NCI-H1105 treated with DMSO at 0.1 percent for 48 hours (cell line): ENCODE data around the gene PATJ.
"Not testable (repeated sequence)": the region's sequence is repeated elsewhere in the genome, so short reads cannot be mapped to it uniquely, and the experiment has no call there.

Source experiments
- DNase-seq: peaks from one replicate; lab custom pipeline; 2025; lab: John Stamatoyannopoulos, UW

Gene PATJ, protein sequence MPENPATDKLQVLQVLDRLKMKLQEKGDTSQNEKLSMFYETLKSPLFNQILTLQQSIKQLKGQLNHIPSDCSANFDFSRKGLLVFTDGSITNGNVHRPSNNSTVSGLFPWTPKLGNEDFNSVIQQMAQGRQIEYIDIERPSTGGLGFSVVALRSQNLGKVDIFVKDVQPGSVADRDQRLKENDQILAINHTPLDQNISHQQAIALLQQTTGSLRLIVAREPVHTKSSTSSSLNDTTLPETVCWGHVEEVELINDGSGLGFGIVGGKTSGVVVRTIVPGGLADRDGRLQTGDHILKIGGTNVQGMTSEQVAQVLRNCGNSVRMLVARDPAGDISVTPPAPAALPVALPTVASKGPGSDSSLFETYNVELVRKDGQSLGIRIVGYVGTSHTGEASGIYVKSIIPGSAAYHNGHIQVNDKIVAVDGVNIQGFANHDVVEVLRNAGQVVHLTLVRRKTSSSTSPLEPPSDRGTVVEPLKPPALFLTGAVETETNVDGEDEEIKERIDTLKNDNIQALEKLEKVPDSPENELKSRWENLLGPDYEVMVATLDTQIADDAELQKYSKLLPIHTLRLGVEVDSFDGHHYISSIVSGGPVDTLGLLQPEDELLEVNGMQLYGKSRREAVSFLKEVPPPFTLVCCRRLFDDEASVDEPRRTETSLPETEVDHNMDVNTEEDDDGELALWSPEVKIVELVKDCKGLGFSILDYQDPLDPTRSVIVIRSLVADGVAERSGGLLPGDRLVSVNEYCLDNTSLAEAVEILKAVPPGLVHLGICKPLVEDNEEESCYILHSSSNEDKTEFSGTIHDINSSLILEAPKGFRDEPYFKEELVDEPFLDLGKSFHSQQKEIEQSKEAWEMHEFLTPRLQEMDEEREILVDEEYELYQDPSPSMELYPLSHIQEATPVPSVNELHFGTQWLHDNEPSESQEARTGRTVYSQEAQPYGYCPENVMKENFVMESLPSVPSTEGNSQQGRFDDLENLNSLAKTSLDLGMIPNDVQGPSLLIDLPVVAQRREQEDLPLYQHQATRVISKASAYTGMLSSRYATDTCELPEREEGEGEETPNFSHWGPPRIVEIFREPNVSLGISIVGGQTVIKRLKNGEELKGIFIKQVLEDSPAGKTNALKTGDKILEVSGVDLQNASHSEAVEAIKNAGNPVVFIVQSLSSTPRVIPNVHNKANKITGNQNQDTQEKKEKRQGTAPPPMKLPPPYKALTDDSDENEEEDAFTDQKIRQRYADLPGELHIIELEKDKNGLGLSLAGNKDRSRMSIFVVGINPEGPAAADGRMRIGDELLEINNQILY (N-terminal part only)

GRCh38 chr1:61741711-61742619 lies at the start of gene PATJ:
TSS of gene PATJ (plus strand) at chr1:61742480. CDS start at chr1:61762893, 20,413 bp downstream.
- DNase-seq: peak; percentile 83

DNA sequence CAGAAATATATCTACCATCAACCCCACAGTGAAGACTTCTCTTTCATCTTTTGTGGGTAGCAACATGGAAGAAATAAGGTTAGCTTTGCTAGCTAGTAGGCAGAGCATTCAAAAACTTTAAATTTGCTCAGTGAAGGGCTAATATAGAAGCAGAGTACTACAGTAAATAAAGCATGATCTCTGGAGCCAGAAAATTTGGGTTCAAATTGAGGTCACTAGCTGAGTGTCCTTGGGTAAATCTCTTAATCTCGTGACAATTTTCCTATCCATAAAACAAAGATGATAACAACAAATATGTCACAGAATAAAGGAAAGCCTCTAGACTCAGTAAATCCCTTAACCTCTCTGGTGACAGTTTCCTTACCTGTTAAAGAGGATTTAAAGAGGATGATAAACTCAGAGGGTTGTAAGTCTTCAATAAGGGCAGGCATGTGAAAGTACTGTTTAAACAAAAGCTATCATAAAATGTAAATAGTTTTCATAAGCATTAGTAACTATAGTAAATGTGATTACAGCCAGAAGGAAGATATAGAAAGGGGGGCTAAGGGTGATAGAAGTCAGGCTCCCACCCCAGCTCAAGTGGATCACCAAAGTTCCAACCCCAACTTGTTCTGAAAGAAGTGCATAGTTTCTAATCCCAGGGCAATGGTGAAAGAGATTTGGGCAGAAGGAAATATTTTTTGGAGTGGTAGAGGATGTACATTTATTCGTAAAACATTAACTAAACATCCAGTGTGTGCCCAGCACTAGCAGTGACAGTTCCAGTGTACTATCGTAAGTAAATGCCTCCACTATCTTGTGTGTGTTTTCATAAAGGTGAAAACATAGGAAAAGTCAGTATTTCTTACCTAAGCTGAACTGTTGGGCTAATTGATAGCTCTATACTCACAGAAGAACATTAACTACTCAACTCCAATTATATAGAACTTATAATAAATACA lies 42.1 kb upstream of the PATJ start:
- DNase-seq: no peak

DNA sequence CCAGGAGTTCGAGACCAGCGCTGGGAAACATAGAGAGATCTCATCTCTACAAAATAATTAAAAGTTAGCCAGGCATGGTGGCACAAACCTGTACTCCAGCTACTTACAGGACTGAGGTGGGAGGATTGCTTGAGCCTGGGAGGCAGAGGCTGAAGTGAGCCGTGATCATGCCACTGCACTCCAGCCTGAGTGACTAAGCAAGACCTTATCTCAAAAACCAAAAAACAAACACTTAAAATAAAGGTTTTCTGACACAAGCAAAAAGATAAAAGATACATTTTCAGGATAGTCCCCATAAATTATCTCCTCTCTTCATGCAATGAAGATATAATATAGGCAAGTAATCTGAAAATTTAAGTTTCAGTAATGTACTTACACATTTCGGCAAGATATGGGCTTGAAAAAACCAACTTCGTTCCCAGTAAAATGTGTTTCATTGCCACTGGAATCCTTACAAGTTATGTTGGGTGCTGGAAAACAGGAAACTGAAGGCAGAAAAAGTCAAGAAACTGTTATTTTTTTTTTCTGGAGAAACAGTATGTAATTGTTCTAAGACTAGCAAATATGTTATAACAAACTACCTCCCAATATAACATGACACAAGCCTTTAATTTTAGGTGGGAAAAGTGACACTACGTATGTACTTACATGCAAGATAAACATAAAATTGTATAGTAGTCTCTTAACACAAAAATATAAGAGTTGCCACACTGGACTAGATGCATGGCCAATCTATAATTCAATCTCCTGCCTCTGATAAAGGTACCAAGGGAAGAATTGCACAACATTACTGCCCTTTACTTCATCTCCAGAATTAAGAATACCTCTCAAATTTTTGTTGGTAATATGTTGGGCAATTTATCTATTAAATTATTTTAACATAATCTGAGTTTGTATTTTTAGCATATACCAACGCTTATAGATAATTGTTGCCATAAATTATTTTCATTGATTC lies 33.0 kb upstream of the PATJ start:
- DNase-seq: no peak

DNA sequence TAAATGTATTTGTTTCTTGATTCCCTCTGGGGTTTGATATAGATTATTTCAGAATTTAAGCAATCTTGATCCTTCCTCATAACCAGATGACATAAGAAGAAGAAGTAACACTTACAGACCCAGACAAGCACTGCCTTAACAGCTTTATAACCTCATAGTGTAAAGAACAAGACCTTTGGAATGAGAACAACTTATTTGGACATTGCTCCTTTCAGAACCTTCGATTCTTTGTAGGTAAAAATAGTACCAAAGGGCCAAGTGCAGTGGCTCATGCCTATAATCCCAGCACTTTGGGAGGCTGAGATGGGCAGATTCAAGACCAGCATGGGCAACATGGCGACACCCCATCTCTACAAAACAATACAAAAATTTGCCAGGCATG lies 32.4 kb upstream of the PATJ start:
- DNase-seq: no peak

- not testable (repeated sequence) for DNase-seq
Measured at GRCh38 chr1:61711257-61711656, 31.0 kb upstream of the PATJ start.

DNA sequence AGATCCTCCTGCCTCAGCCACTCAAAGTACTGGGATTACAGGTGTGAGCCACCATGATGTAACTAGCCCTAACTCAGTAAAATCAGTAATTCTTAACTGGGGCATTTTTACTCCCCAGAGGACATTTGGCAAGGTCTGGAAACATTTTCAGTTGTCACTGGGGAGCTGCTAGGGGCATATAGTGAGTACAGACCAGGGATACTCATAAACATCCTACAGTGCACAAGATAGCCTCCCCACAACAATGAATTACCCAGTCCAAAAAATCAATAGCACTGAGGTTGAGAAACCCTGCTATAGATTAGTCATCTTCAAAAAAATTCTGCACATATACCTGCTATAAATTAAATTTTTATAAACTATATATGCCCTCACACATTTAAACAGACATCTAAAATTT lies 30.3 kb upstream of the PATJ start:
- no peak for DNase-seq

DNA sequence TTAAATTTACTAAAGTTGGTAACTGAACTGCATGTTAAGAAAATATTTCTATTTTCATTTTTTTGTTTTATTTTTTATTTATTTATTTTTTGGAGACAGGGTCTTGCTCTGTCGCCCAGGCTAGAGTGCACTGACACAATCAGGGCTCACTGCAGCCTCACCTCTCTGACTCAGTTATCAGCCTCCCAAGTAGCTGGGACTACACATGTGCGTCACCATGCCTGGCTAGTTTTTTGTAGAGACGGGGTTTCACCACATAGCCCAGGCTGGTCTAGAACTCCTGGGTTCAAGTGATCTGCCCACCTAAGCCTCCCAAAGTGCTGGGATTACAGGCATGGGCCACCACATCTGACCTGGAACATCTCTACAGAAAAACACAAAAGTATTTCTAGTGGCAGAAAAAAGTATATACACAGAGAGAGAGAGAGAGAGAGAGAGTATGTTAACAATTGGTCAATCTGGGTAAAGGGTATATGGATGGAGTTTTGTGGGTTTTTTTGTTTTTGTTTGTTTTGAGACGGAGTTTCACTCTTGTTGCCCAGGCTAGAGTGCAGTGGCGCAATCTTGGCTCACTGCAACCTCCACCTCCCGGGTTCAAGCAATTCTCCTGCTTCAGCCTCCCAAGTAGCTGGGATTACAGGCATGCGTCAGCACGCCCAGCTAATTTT lies 23.1 kb upstream of the PATJ start:
- DNase-seq: not testable (repeated sequence)

DNA sequence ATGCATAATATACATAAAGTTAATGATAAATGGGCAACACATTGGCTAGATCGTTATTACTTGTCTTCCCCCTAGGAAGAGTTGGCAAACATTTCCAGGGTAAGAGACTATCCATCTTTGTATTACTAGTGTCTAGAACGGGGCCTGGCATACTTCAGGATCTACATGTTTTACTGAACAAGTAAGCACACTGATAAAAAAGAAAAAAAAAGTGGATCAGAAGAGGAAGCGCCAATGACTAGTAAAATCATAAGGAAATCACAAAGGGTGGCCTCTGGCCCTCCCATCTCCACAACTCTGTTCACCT lies 17.8 kb upstream of the PATJ start:
- DNase-seq: no peak

- DNase-seq: peak; percentile 94
Measured at GRCh38 chr1:61724813-61725694, 17.2 kb upstream of the PATJ start, which contains the start of gene TM2D1. TSS of gene TM2D1 (minus strand) at chr1:61725141. CDS start at chr1:61725120, 21 bp downstream.

- no peak for DNase-seq
Measured at GRCh38 chr1:61727544-61727943, 14.7 kb upstream of the PATJ start.

DNA sequence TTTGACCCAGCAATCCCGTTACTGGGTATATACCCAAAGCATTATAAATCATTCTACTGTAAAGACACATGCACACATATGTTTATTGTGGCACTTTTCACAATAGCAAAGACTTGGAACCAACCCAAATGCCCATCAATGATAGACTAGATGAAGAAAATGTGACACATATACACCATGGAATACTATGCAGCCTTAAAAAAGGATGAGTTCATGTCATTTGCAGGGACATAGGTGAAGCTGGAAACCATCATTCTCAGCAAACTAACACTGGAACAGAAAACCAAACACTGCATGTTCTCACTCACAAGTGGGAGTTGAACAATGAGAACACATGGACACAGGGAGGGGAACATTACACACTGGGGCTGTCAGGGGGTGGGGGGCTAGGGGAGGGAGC lies 11.6 kb upstream of the PATJ start:
- DNase-seq: not testable (repeated sequence)

- no peak for DNase-seq
Measured at GRCh38 chr1:61732726-61733125, 9.6 kb upstream of the PATJ start.

DNA sequence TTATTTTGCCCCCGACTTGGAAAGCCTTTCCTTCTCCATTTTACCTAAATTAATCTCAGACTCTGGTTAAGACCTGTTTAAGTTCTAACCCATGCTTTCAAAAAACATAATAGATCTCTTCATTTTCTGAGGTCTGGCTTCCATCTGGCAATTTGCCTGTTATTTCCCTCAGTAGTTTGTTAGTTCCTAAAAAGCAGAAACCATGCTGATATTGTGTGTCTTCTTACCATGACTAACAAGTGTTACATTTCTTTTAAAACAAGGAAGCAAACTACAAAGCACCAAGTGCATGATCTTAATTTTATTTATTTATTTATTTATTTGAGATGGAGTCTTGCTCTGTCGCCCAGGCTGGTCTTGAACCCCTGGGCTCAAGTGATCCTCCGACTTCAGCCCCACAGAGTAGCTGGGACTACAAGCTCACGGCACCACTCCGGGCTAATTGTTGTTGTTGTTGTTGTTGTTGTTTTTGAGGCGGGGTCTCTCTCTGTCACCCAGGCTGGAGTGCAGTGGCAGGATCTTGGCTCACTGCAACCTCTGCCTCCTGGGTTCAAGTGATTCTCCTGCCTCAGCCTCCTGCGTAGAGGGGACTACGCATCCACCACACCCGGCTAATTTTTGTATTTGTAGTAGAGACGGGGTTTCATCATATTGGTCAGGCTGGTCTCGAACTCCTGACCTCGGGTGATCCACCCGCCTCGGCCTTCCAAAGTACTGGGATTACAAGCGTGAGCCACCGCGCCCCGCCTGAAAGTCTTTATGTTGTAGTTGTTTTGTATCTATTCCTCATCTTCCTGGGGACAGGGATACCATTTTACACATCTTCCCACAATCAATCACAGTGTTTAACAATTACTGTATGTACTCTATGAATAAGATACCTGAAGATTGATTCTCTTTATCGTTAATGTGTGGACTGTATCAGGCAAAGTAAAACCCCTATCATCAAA lies 1.3 kb upstream of the PATJ start:
- no peak for DNase-seq

- DNase-seq: peak; percentile 82
Measured at GRCh38 chr1:61742620-61743430, 545 bp downstream of the PATJ start.

DNA sequence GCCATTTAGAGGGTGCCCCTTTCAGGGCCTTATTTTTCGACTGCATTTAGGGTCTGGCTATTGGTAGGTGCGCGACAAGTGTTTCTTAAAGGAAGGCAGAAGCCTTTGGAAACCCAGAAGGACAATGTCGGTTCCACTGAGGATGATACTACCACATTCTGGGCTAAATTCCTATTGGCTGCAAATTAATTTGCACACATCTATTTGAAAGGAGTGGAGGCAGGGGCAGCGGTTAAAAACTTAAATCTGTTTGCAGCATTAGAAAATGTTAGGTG lies 1.1 kb downstream of the PATJ start:
- DNase-seq: no peak
